Neuron (in vitro differentiated cells): Measurements from ENCODE around the gene GBA2.

ENCODE experiments used
- H2AFZ ChIP-seq: one replicate; pipeline ENCODE4 v1.6.1; 2013; ENCODE audit warnings: low read depth, mild to moderate bottlenecking, inconsistent platforms, low read length, moderate library complexity
- H3K27me3 ChIP-seq: one replicate; pipeline ENCODE4 v1.6.1; 2013; ENCODE audit warnings: low read length; ENCODE audit not compliant: insufficient read depth
- H3K36me3 ChIP-seq: one replicate; pipeline ENCODE4 v1.6.1; 2013; ENCODE audit warnings: low read length; ENCODE audit not compliant: insufficient read depth
- H3K4me1 ChIP-seq: one replicate; pipeline ENCODE4 v1.6.1; 2013; ENCODE audit warnings: low read length; ENCODE audit not compliant: insufficient read depth
- H3K4me3 ChIP-seq: 2 replicates; pipeline ENCODE4 v1.5.1; 2013; ENCODE audit warnings: mild to moderate bottlenecking, low read length, moderate library complexity
- H3K9me3 ChIP-seq: one replicate; pipeline ENCODE4 v1.6.1; 2013; ENCODE audit warnings: low read length

Gene GBA2

GRCh38 chr9:35687972-35688557, 61.0 kb downstream of the GBA2 start:
- peaks cover 7% of the 10 kb centered on the region for H3K4me1 ChIP-seq
- H3K9me3 ChIP-seq: no peaks in the 10 kb centered on the region
- H3K27me3 ChIP-seq: no peaks in the 10 kb centered on the region
- no peaks in the 10 kb centered on the region for H3K36me3 ChIP-seq
- no peak overlapping the region for H2AFZ ChIP-seq
- no peak overlapping the region for H3K4me3 ChIP-seq

DNA sequence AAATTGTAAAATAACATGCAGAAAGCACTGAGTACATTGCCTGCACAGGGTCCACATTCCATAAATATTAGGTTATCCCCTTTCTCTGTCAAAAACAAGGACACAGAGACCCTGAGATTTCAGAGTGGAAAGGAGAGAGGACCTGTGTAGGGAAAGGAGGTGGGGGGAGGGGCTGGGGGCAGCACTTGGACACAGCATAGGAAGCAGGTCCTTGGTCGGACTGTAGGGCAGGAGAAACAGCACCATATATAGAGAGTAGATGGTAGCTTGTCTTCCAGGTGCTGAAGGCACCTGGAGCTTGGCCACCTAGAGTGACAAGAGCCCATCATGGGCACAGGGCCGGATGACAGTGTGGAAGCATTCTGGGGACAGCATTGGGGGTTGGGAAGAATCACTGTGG, 61.7 kb downstream of the GBA2 start:
- H3K36me3 ChIP-seq: no peaks in the 10 kb centered on the region
- no peak overlapping the region for H3K4me3 ChIP-seq
- H3K4me1 ChIP-seq: peaks cover 7% of the 10 kb centered on the region

More for the DNA sequence above, 61.7 kb downstream of the GBA2 start:
- Histone ChIP-seq H3K9me3 (no peaks in the 10 kb centered on the region), H3K27me3 (no peaks in the 10 kb centered on the region), H2AFZ (no peak overlapping the region)
